ENCODE measurements around the gene FBXO44.
"Not testable (repeated sequence)": the region's sequence is repeated elsewhere in the genome, so short reads cannot be mapped to it uniquely, and the experiment has no call there.

- TF ChIP-seq CTCF (IDR thresholded peaks at IDR 0.05); POLR2AphosphoS5 (IDR thresholded peaks at IDR 0.05); POLR2A (IDR thresholded peaks at IDR 0.05; ENCODE audit: low read depth): not testable (repeated sequence)
Observed at GRCh38 chr1:11608596-11609130, 46.0 kb upstream of the FBXO44 start.
